ENCODE data around the gene CHCT1.
"Not testable (repeated sequence)": the region's sequence is repeated elsewhere in the genome, so short reads cannot be mapped to it uniquely, and the experiment has no call there.

The CHCT1 gene

GRCh38 chr17:60398227-60398959 lies 23.9 kb upstream of the CHCT1 start:
- DNase-seq (ENCODE audit: low spot score), result no peak

- no peak for DNase-seq (ENCODE audit: low spot score)
Observed at GRCh38 chr17:60401819-60402218, 20.5 kb upstream of the CHCT1 start.

- no peak for DNase-seq (ENCODE audit: low spot score)
Observed at GRCh38 chr17:60403523-60403810, 18.8 kb upstream of the CHCT1 start.

- DNase-seq (ENCODE audit: low spot score), result no peak
Observed at GRCh38 chr17:60403962-60404361, 18.3 kb upstream of the CHCT1 start.

GRCh38 chr17:60406887-60407286 lies 15.4 kb upstream of the CHCT1 start:
- no peak for DNase-seq (ENCODE audit: low spot score)

- no peak for DNase-seq (ENCODE audit: low spot score)
Observed at GRCh38 chr17:60410001-60410400, 12.3 kb upstream of the CHCT1 start.

GRCh38 chr17:60412701-60413100 lies 9.6 kb upstream of the CHCT1 start:
- no peak for DNase-seq (ENCODE audit: low spot score)

- no peak for DNase-seq (ENCODE audit: low spot score)
Observed at GRCh38 chr17:60415146-60415545, 7.1 kb upstream of the CHCT1 start.

GRCh38 chr17:60416368-60416925 lies 5.8 kb upstream of the CHCT1 start:
- no peak for DNase-seq (ENCODE audit: low spot score)

- DNase-seq (ENCODE audit: low spot score), result not testable (repeated sequence)
Observed at GRCh38 chr17:60419003-60419402, 3.3 kb upstream of the CHCT1 start.

GRCh38 chr17:60419875-60420274 lies 2.4 kb upstream of the CHCT1 start:
- not testable (repeated sequence) for DNase-seq (ENCODE audit: low spot score)

GRCh38 chr17:60421273-60422161 lies 772 bp upstream of the CHCT1 start:
- DNase-seq (ENCODE audit: low spot score), result peak; percentile 80

- no peak for DNase-seq (ENCODE audit: low spot score)
Observed at GRCh38 chr17:60423865-60424264, 1.6 kb downstream of the CHCT1 start.

GRCh38 chr17:60425626-60426025 lies 3.3 kb downstream of the CHCT1 start:
- no peak for DNase-seq (ENCODE audit: low spot score)

GRCh38 chr17:60426596-60426995 lies 4.3 kb downstream of the CHCT1 start:
- DNase-seq (ENCODE audit: low spot score), result no peak

- DNase-seq (ENCODE audit: low spot score), result not testable (repeated sequence)
Observed at GRCh38 chr17:60428491-60428890, 6.2 kb downstream of the CHCT1 start.

- not testable (repeated sequence) for DNase-seq (ENCODE audit: low spot score)
Observed at GRCh38 chr17:60430561-60430960, 8.3 kb downstream of the CHCT1 start.

GRCh38 chr17:60433021-60433997 lies 11.0 kb downstream of the CHCT1 start:
- DNase-seq (ENCODE audit: low spot score), result not testable (repeated sequence)

GRCh38 chr17:60435244-60436167 lies 13.2 kb downstream of the CHCT1 start:
- DNase-seq (ENCODE audit: low spot score), result peak; percentile 80

GRCh38 chr17:60436676-60437075 lies 14.4 kb downstream of the CHCT1 start:
- DNase-seq (ENCODE audit: low spot score), result no peak

- no peak for DNase-seq (ENCODE audit: low spot score)
Observed at GRCh38 chr17:60439501-60439900, 17.2 kb downstream of the CHCT1 start.

All from left forelimb (tissue), 1 donor.